ENCODE measurements around the gene CADM4. TPM values are rescaled to one million over a fixed set of nuclear protein-coding genes. Genes with fewer than 3 reads are reported as not detected.

The CADM4 gene
- total RNA-seq, 1 donor from 2014 or later, result 52.4 TPM

- Mint-ChIP-seq H3K4me1 (ENCODE audit: low read depth, unreplicated experiment) (no peaks in the 10 kb centered on the region), H3K4me3 (ENCODE audit: unreplicated experiment) (no peak overlapping the region), H3K9me3 (ENCODE audit: unreplicated experiment) (peaks cover 2% of the 10 kb centered on the region), H3K36me3 (ENCODE audit: unreplicated experiment) (no peaks in the 10 kb centered on the region), H3K27ac (ENCODE audit: unreplicated experiment) (no peak overlapping the region), H3K27me3 (ENCODE audit: unreplicated experiment) (peaks cover 2% of the 10 kb centered on the region)
- no peak for DNase-seq
- TF ChIP-seq CTCF (IDR thresholded peaks at IDR 0.05; ENCODE audit: partially characterized antibody, unreplicated experiment), result no peak
These were observed 21.3 kb upstream of the CADM4 start for GRCh38 chr19:43660971-43661360.

GRCh38 chr19:43660301-43660970, 20.8 kb upstream of the CADM4 start:
- no peaks in the 10 kb centered on the region for H3K4me1 Mint-ChIP-seq (ENCODE audit: low read depth, unreplicated experiment)
- H3K9me3 Mint-ChIP-seq (ENCODE audit: unreplicated experiment), result peaks cover 2% of the 10 kb centered on the region
- no peak for TF ChIP-seq CTCF (IDR thresholded peaks at IDR 0.05; ENCODE audit: partially characterized antibody, unreplicated experiment)
- peaks cover 2% of the 10 kb centered on the region for H3K27me3 Mint-ChIP-seq (ENCODE audit: unreplicated experiment)
- no peak overlapping the region for H3K27ac Mint-ChIP-seq (ENCODE audit: unreplicated experiment)
- H3K4me3 Mint-ChIP-seq (ENCODE audit: unreplicated experiment), result no peak overlapping the region
- H3K36me3 Mint-ChIP-seq (ENCODE audit: unreplicated experiment), result no peaks in the 10 kb centered on the region
- no peak for DNase-seq

GRCh38 chr19:43658494-43658893, 18.8 kb upstream of the CADM4 start:
- no peak for DNase-seq
- H3K9me3 Mint-ChIP-seq (ENCODE audit: unreplicated experiment), result peaks cover 3% of the 10 kb centered on the region
- H3K36me3 Mint-ChIP-seq (ENCODE audit: unreplicated experiment), result no peaks in the 10 kb centered on the region
- TF ChIP-seq CTCF (IDR thresholded peaks at IDR 0.05; ENCODE audit: partially characterized antibody, unreplicated experiment), result no peak
- H3K27me3 Mint-ChIP-seq (ENCODE audit: unreplicated experiment), result peaks cover 4% of the 10 kb centered on the region
- H3K4me3 Mint-ChIP-seq (ENCODE audit: unreplicated experiment), result no peak overlapping the region
- no peaks in the 10 kb centered on the region for H3K4me1 Mint-ChIP-seq (ENCODE audit: low read depth, unreplicated experiment)
- H3K27ac Mint-ChIP-seq (ENCODE audit: unreplicated experiment), result no peak overlapping the region

- Mint-ChIP-seq H3K9me3 (ENCODE audit: unreplicated experiment) (peaks cover 3% of the 10 kb centered on the region), H3K27ac (ENCODE audit: unreplicated experiment) (no peak overlapping the region), H3K27me3 (ENCODE audit: unreplicated experiment) (peaks cover 4% of the 10 kb centered on the region), H3K4me3 (ENCODE audit: unreplicated experiment) (no peak overlapping the region), H3K36me3 (ENCODE audit: unreplicated experiment) (no peaks in the 10 kb centered on the region), H3K4me1 (ENCODE audit: low read depth, unreplicated experiment) (no peaks in the 10 kb centered on the region)
- no peak for DNase-seq
- no peak for TF ChIP-seq CTCF (IDR thresholded peaks at IDR 0.05; ENCODE audit: partially characterized antibody, unreplicated experiment)
These were observed 18.4 kb upstream of the CADM4 start for GRCh38 chr19:43658001-43658400.

- H3K27ac Mint-ChIP-seq (ENCODE audit: unreplicated experiment), result no peak overlapping the region
- no peak for DNase-seq
- H3K9me3 Mint-ChIP-seq (ENCODE audit: unreplicated experiment), result peaks cover 2% of the 10 kb centered on the region
- H3K36me3 Mint-ChIP-seq (ENCODE audit: unreplicated experiment), result no peaks in the 10 kb centered on the region
- TF ChIP-seq CTCF (IDR thresholded peaks at IDR 0.05; ENCODE audit: partially characterized antibody, unreplicated experiment), result no peak
- no peaks in the 10 kb centered on the region for H3K4me1 Mint-ChIP-seq (ENCODE audit: low read depth, unreplicated experiment)
- H3K4me3 Mint-ChIP-seq (ENCODE audit: unreplicated experiment), result no peak overlapping the region
- H3K27me3 Mint-ChIP-seq (ENCODE audit: unreplicated experiment), result peaks cover 4% of the 10 kb centered on the region
These were observed 16.8 kb upstream of the CADM4 start for GRCh38 chr19:43656436-43656835.
